Activated T-cell treated with anti-CD3 and anti-CD28 coated beads, Interleukin-2, amount 50 U/mL, for 24 hours (primary cell): Measurements from ENCODE around the gene OGG1.

Experiments used
- DNase-seq: peaks from one replicate; pipeline ENCODE4 v3.0.0-alpha.2; 2020
- H3K27ac Mint-ChIP-seq: 2 replicates; pipeline ENCODE4 v1.8.0; 2020; ENCODE audit warnings: mild to moderate bottlenecking, mixed read lengths
- H3K27me3 Mint-ChIP-seq: 2 replicates; pipeline ENCODE4 v1.8.0; 2020; ENCODE audit warnings: mixed read lengths
- H3K36me3 Mint-ChIP-seq: 2 replicates; pipeline ENCODE4 v1.8.0; 2020; ENCODE audit warnings: low read depth, mixed read lengths
- H3K4me1 Mint-ChIP-seq: 2 replicates; pipeline ENCODE4 v1.8.0; 2020; ENCODE audit warnings: low read depth, mixed read lengths
- H3K4me3 Mint-ChIP-seq: 2 replicates; pipeline ENCODE4 v1.8.0; 2020; ENCODE audit warnings: mild to moderate bottlenecking, moderate library complexity, mixed read lengths
- H3K9me3 Mint-ChIP-seq: 2 replicates; pipeline ENCODE4 v1.8.0; 2020; ENCODE audit warnings: mixed read lengths

OGG1 gene

GRCh38 chr3:9781551-9781950 is 31.8 kb downstream of the OGG1 start:
- Mint-ChIP-seq H3K9me3 (peaks cover 2% of the 10 kb centered on the region), H3K27ac (peak overlapping the region; percentile 68), H3K4me3 (no peak overlapping the region), H3K27me3 (no peaks in the 10 kb centered on the region), H3K36me3 (peaks cover 75% of the 10 kb centered on the region), H3K4me1 (peaks cover 69% of the 10 kb centered on the region)
- DNase-seq: no peak

GRCh38 chr3:9781978-9782603 is 32.3 kb downstream of the OGG1 start:
- peaks cover 80% of the 10 kb centered on the region for H3K36me3 Mint-ChIP-seq
- H3K4me1 Mint-ChIP-seq: peaks cover 69% of the 10 kb centered on the region
- H3K4me3 Mint-ChIP-seq: no peak overlapping the region
- peak overlapping the region; percentile 47 for H3K27ac Mint-ChIP-seq
- H3K27me3 Mint-ChIP-seq: no peaks in the 10 kb centered on the region
- DNase-seq: no peak
- peaks cover 2% of the 10 kb centered on the region for H3K9me3 Mint-ChIP-seq

- Mint-ChIP-seq H3K9me3 (no peaks in the 10 kb centered on the region), H3K4me1 (peaks cover 69% of the 10 kb centered on the region), H3K36me3 (peaks cover 87% of the 10 kb centered on the region), H3K4me3 (no peak overlapping the region), H3K27me3 (no peaks in the 10 kb centered on the region), H3K27ac (peak overlapping the region; percentile 47)
- DNase-seq: no peak
Measured at GRCh38 chr3:9782770-9783169, 33.0 kb downstream of the OGG1 start.

GRCh38 chr3:9783954-9784353 is 34.2 kb downstream of the OGG1 start:
- H3K4me3 Mint-ChIP-seq: no peak overlapping the region
- DNase-seq: no peak
- H3K27ac Mint-ChIP-seq: no peak overlapping the region
- peaks cover 64% of the 10 kb centered on the region for H3K4me1 Mint-ChIP-seq
- H3K27me3 Mint-ChIP-seq: no peaks in the 10 kb centered on the region
- H3K36me3 Mint-ChIP-seq: peaks cover 94% of the 10 kb centered on the region
- no peaks in the 10 kb centered on the region for H3K9me3 Mint-ChIP-seq

- Mint-ChIP-seq H3K9me3 (no peaks in the 10 kb centered on the region), H3K27ac (no peak overlapping the region), H3K27me3 (no peaks in the 10 kb centered on the region), H3K4me1 (peaks cover 64% of the 10 kb centered on the region), H3K36me3 (peaks cover 95% of the 10 kb centered on the region), H3K4me3 (no peak overlapping the region)
- no peak for DNase-seq
Measured at GRCh38 chr3:9784965-9785364, 35.2 kb downstream of the OGG1 start.

- Mint-ChIP-seq H3K27me3 (no peaks in the 10 kb centered on the region), H3K9me3 (no peaks in the 10 kb centered on the region), H3K4me1 (peaks cover 64% of the 10 kb centered on the region), H3K36me3 (peaks cover 95% of the 10 kb centered on the region), H3K27ac (peak overlapping the region; percentile 56), H3K4me3 (no peak overlapping the region)
- no peak for DNase-seq
Measured at GRCh38 chr3:9785602-9786001, 35.9 kb downstream of the OGG1 start.

- Mint-ChIP-seq H3K4me3 (no peak overlapping the region), H3K9me3 (no peaks in the 10 kb centered on the region), H3K36me3 (peaks cover 96% of the 10 kb centered on the region), H3K27ac (peak overlapping the region; percentile 96), H3K4me1 (peaks cover 65% of the 10 kb centered on the region), H3K27me3 (no peaks in the 10 kb centered on the region)
- DNase-seq: no peak
Measured at GRCh38 chr3:9786209-9786739, 36.5 kb downstream of the OGG1 start.

GRCh38 chr3:9786825-9787669 is 37.3 kb downstream of the OGG1 start:
- H3K4me3 Mint-ChIP-seq: peak overlapping the region; percentile 49

GRCh38 chr3:9787714-9788113 is 38.0 kb downstream of the OGG1 start:
- peaks cover 63% of the 10 kb centered on the region for H3K4me1 Mint-ChIP-seq
- H3K27me3 Mint-ChIP-seq: no peaks in the 10 kb centered on the region
- peaks cover 95% of the 10 kb centered on the region for H3K36me3 Mint-ChIP-seq
- no peaks in the 10 kb centered on the region for H3K9me3 Mint-ChIP-seq
- H3K4me3 Mint-ChIP-seq: peak overlapping the region; percentile 49
- H3K27ac Mint-ChIP-seq: peak overlapping the region; percentile 96
- DNase-seq: peak; percentile 57

More at GRCh38 chr3:9786825-9787669, 37.3 kb downstream of the OGG1 start:
- Mint-ChIP-seq H3K27ac (peak overlapping the region; percentile 96), H3K36me3 (peaks cover 95% of the 10 kb centered on the region), H3K27me3 (no peaks in the 10 kb centered on the region), H3K9me3 (no peaks in the 10 kb centered on the region), H3K4me1 (peaks cover 68% of the 10 kb centered on the region)
- DNase-seq: no peak

- peaks cover 75% of the 10 kb centered on the region for H3K4me1 Mint-ChIP-seq
- peak overlapping the region; percentile 96 for H3K4me3 Mint-ChIP-seq
- peak overlapping the region; percentile 100 for H3K27ac Mint-ChIP-seq
- no peak for DNase-seq
- H3K27me3 Mint-ChIP-seq: no peaks in the 10 kb centered on the region
- no peaks in the 10 kb centered on the region for H3K9me3 Mint-ChIP-seq
- peaks cover 96% of the 10 kb centered on the region for H3K36me3 Mint-ChIP-seq
Measured at GRCh38 chr3:9791127-9791526, 41.4 kb downstream of the OGG1 start.

- peak overlapping the region; percentile 96 for H3K4me3 Mint-ChIP-seq
- H3K27ac Mint-ChIP-seq: peak overlapping the region; percentile 100
- H3K36me3 Mint-ChIP-seq: peaks cover 94% of the 10 kb centered on the region
- H3K27me3 Mint-ChIP-seq: no peaks in the 10 kb centered on the region
- no peak for DNase-seq
- H3K9me3 Mint-ChIP-seq: no peaks in the 10 kb centered on the region
- peaks cover 71% of the 10 kb centered on the region for H3K4me1 Mint-ChIP-seq
Measured at GRCh38 chr3:9791790-9792404, 42.1 kb downstream of the OGG1 start.

- Mint-ChIP-seq H3K4me3 (peak within 1 kb of the TSS; percentile 96), H3K27me3 (no peaks in the 10 kb centered on the region), H3K36me3 (peaks cover 94% of the 10 kb centered on the region), H3K27ac (peak within 1 kb of the TSS; percentile 100), H3K9me3 (no peaks in the 10 kb centered on the region), H3K4me1 (peaks cover 71% of the 10 kb centered on the region)
- peak; percentile 94 for DNase-seq
Measured at GRCh38 chr3:9792405-9793160, 42.8 kb downstream of the OGG1 start, which contains the start of the genes ARPC4 and TADA3. Gene ARPC4 (plus strand): TSS chr3:9793082. CDS start chr3:9793122, 40 bp downstream. Gene TADA3 (minus strand): TSS chr3:9792473. CDS start chr3:9791466, 1,007 bp downstream.

- peak overlapping the region; percentile 100 for H3K27ac Mint-ChIP-seq
- no peaks in the 10 kb centered on the region for H3K9me3 Mint-ChIP-seq
- H3K4me1 Mint-ChIP-seq: peaks cover 69% of the 10 kb centered on the region
- peaks cover 95% of the 10 kb centered on the region for H3K36me3 Mint-ChIP-seq
- H3K27me3 Mint-ChIP-seq: no peaks in the 10 kb centered on the region
- DNase-seq: peak; percentile 63
- peak overlapping the region; percentile 96 for H3K4me3 Mint-ChIP-seq
Measured at GRCh38 chr3:9793161-9793781, 43.5 kb downstream of the OGG1 start.
